B cell (primary cell): ENCODE results near the gene JADE1. TPM values are rescaled to one million over a fixed set of nuclear protein-coding genes. Genes with fewer than 3 reads are reported as not detected.

Source experiments
- ATAC-seq: fragments of 200-7000 bp; cut with Tn5 transposase; one replicate; pipeline ENCODE4 v1.10.0; 2021; ENCODE audit warnings: low read depth, mild to moderate bottlenecking, moderate number of reproducible peaks, moderate library complexity
- CTCF ChIA-PET: fragments of 350-600 bp; sonication (Branson Sonifier 250); formaldehyde crosslinking; loops from one replicate; lab custom pipeline; 2021; ENCODE audit warnings: antibody characterized with exemption, inconsistent platforms; lab: Charles Lee
- POLR2A ChIA-PET: fragments of 350-600 bp; sonication (Branson Sonifier 250); formaldehyde crosslinking; loops from one replicate; lab custom pipeline; 2021; ENCODE audit warnings: antibody characterized with exemption; lab: Charles Lee
- DNase-seq: peaks from one replicate; pipeline ENCODE4 v3.0.0; 2013
- H2AFZ ChIP-seq: 2 replicates; pipeline ENCODE4 v1.6.1; 2012; ENCODE audit warnings: mild to moderate bottlenecking, low read depth, low read length; ENCODE audit not compliant: insufficient read depth, poor library complexity, severe bottlenecking
- H3K27ac ChIP-seq, 2 donors: 1 replicate in 1 of 2; 2 replicates in 1 of 2; pipeline ENCODE4 v1.5.1; 2012 to 2013; ENCODE audit warnings: low read length in 2 of 2, mild to moderate bottlenecking in 2 of 2, moderate library complexity in 1 of 2
- H3K27me3 ChIP-seq, 4 experiments: fragments of 200-600 bp in 1 of 4; sonication (generic) in 1 of 4; replicated peaks in 1 of 4; 1 replicate in 2 of 4; 2 replicates in 2 of 4; pipeline versions ENCODE4 v1.6.1 to v1.7.0; 2013 to 2016; ENCODE audit warnings: low read length in 3 of 4, mild to moderate bottlenecking in 2 of 4, mixed read lengths in 1 of 4, moderate library complexity in 1 of 4; ENCODE audit not compliant: insufficient read depth in 4 of 4, control insufficient read depth in 3 of 4; ENCODE audit errors: control extremely low read depth in 1 of 4
- H3K36me3 ChIP-seq, 2 experiments: replicated peaks in 1 of 2; 1 replicate in 1 of 2; 2 replicates in 1 of 2; pipeline versions ENCODE4 v1.6.1 to v1.7.1; 2013; ENCODE audit warnings: low read length in 1 of 2; ENCODE audit not compliant: insufficient read depth in 2 of 2, control insufficient read depth in 1 of 2; ENCODE audit errors: control extremely low read depth in 1 of 2, extremely low read depth in 1 of 2
- H3K4me1 ChIP-seq, 2 donors: fragments of 200-600 bp in 1 of 2; sonication (generic) in 1 of 2; 1 replicate in 1 of 2; 2 replicates in 1 of 2; pipeline versions ENCODE4 v1.5.1 to v1.6.1; 2013 to 2017; ENCODE audit warnings: low read length in 2 of 2; ENCODE audit not compliant: control insufficient read depth in 2 of 2, insufficient read depth in 2 of 2
- H3K4me2 ChIP-seq: replicated peaks from 2 replicates; pipeline ENCODE3; 2012; ENCODE audit warnings: mild to moderate bottlenecking, low read depth, low read length; ENCODE audit not compliant: poor library complexity, severe bottlenecking
- H3K4me3 ChIP-seq, 5 experiments: fragments of 200-600 bp in 1 of 5; sonication (generic) in 1 of 5; 1 replicate in 3 of 5; 2 replicates in 2 of 5; pipeline versions ENCODE4 v1.5.1 to v1.7.0; 2011 to 2016; ENCODE audit warnings: low read length in 4 of 5, mild to moderate bottlenecking in 4 of 5, low read depth in 2 of 5, control low read depth in 1 of 5, moderate library complexity in 1 of 5; ENCODE audit not compliant: insufficient read depth in 1 of 5; ENCODE audit errors: control extremely low read depth in 1 of 5, extremely low read depth in 1 of 5
- H3K79me2 ChIP-seq: fragments of 200-600 bp; sonication (generic); one replicate; pipeline ENCODE4 v1.6.0; 2016; ENCODE audit warnings: low read length; ENCODE audit not compliant: control insufficient read depth, insufficient read depth
- H3K9ac ChIP-seq: fragments of 200-600 bp; sonication (generic); 2 replicates; pipeline ENCODE4 v1.6.1; 2017; ENCODE audit warnings: mild to moderate bottlenecking, low read length, moderate library complexity
- H3K9me3 ChIP-seq, 3 donors: one replicate each; pipeline versions ENCODE4 v1.6.1 to v1.7.1; 2013; ENCODE audit warnings: low read length in 2 of 3; ENCODE audit not compliant: control insufficient read depth in 2 of 3, insufficient read depth in 1 of 3; ENCODE audit errors: control extremely low read depth in 1 of 3
- H4K20me1 ChIP-seq: 2 replicates; pipeline ENCODE4 v1.6.0; 2012; ENCODE audit warnings: mild to moderate bottlenecking, low read length; ENCODE audit not compliant: insufficient read depth, control insufficient read depth, poor library complexity, severe bottlenecking
- H3K27ac Mint-ChIP-seq: one replicate; pipeline ENCODE4 v1.8.0; 2021; ENCODE audit warnings: mixed read lengths
- H3K27me3 Mint-ChIP-seq: one replicate; pipeline ENCODE4 v1.8.0; 2021; ENCODE audit warnings: mixed read lengths
- H3K4me1 Mint-ChIP-seq: one replicate; pipeline ENCODE4 v1.8.0; 2021; ENCODE audit warnings: mixed read lengths
- H3K4me3 Mint-ChIP-seq: one replicate; pipeline ENCODE4 v1.8.0; 2021; ENCODE audit warnings: mixed read lengths
- H3K9me3 Mint-ChIP-seq: one replicate; pipeline ENCODE4 v1.8.0; 2022; ENCODE audit warnings: mixed read lengths; ENCODE audit not compliant: insufficient read depth
- CTCF ChIP-seq: fragments of 200-600 bp; IDR thresholded peaks from one replicate; pipeline ENCODE4 v1.8.0; 2022; ENCODE audit warnings: antibody characterized with exemption, mild to moderate bottlenecking
- EZH2 ChIP-seq: IDR thresholded peaks from 2 replicates; pipeline ENCODE4 v1.6.1; 2012; ENCODE audit warnings: borderline replicate concordance, low read depth, mild to moderate bottlenecking, moderate library complexity, low read length; ENCODE audit not compliant: insufficient read depth, poor library complexity, severe bottlenecking
- WGBS: methylation state at CpG from one replicate; pipeline ENCODE4 v1.1.5; 2013; ENCODE audit warnings: missing lambda C conversion rate; ENCODE audit not compliant: insufficient coverage; 5-methylcytosine and 5-hydroxymethylcytosine counted together
- intact Hi-C: fragments of 100-400 bp; cut with micrococcal nuclease; formaldehyde crosslinking; loops from one replicate; pipeline ENCODE4 v1.10.0; 2022
- polyA plus RNA-seq: library from polyadenylated mRNA; depleted of rRNA; stranded (reverse); fragments of >200 nt; gene quantifications from 2 replicates; pipeline ENCODE4 v1.2.3, GENCODE V29; 2012
- total RNA-seq, 2 donors: library from RNA; stranded (reverse); fragments of 120-200 nt in 1 of 2; gene quantifications; 1 replicate in 1 of 2; 2 replicates in 1 of 2; pipeline versions ENCODE4 v1.2.3 to v1.2.4, GENCODE V29; 2013 to 2022

The JADE1 gene
- total and polyA plus RNA-seq, 2 donors (not counting 1 experiment from before 2014, with no cell fraction given) = 13.8 to 42.4 TPM

- Mint-ChIP-seq H3K4me3 (no peak overlapping the region), H3K27ac (no peak overlapping the region), H3K4me1 (peaks cover 20% of the 10 kb centered on the region), H3K27me3 (no peaks in the 10 kb centered on the region), H3K9me3 (no peaks in the 10 kb centered on the region)
- peaks cover 19 to 20% of the 10 kb centered on the region in 2 donors for H3K4me1 ChIP-seq
- TF ChIP-seq CTCF (no peak), EZH2 (no peak)
- no peaks in the 10 kb centered on the region for H3K27me3 ChIP-seq
- no CpG with 5 or more reads among the region's 1 CpG for WGBS
- no peaks in the 10 kb centered on the region for H4K20me1 ChIP-seq
- no peak overlapping the region for H3K9ac ChIP-seq
- no peak overlapping the region for H2AFZ ChIP-seq
- CTCF ChIA-PET = no interaction called here
- no peak overlapping the region for H3K4me2 ChIP-seq
- H3K79me2 ChIP-seq = no peaks in the 10 kb centered on the region
- intact Hi-C loops = no loop called here
- no peaks in the 10 kb centered on the region for H3K36me3 ChIP-seq
- H3K4me3 ChIP-seq = no peak overlapping the region
- POLR2A ChIA-PET = no interaction called here
- no peaks in the 10 kb centered on the region for H3K9me3 ChIP-seq
- ATAC-seq = no peak
- H3K27ac ChIP-seq = no peak overlapping the region
- DNase-seq = no peak
Observed at GRCh38 chr4:128913228-128913627, 103.7 kb downstream of the JADE1 start.

- H3K27ac Mint-ChIP-seq = no peak overlapping the region
- Histone ChIP-seq H3K27ac (no peak overlapping the region), H3K4me3 (no peak overlapping the region), H3K9me3 (no peaks in the 10 kb centered on the region), H3K4me1 (peaks cover 20 to 22% of the 10 kb centered on the region in 2 donors), H4K20me1 (no peaks in the 10 kb centered on the region), H3K36me3 (no peaks in the 10 kb centered on the region), H2AFZ (no peak overlapping the region), H3K79me2 (no peaks in the 10 kb centered on the region), H3K4me2 (no peak overlapping the region), H3K27me3 (no peaks in the 10 kb centered on the region), H3K9ac (no peak overlapping the region)
- TF ChIP-seq EZH2 (no peak), CTCF (no peak)
- H3K9me3 Mint-ChIP-seq = no peaks in the 10 kb centered on the region
- no peak overlapping the region for H3K4me3 Mint-ChIP-seq
- no peaks in the 10 kb centered on the region for H3K27me3 Mint-ChIP-seq
- ATAC-seq (no peak), DNase-seq (no peak)
- ChIA-PET CTCF (no interaction called here), POLR2A (no interaction called here)
- H3K4me1 Mint-ChIP-seq = peaks cover 28% of the 10 kb centered on the region
- intact Hi-C loops = loop anchor here (5.0 kb wide), 1 partner anchor 177 kb away; the partner anchor contains the start of gene SCLT1
Observed at GRCh38 chr4:128915544-128915943, 106.0 kb downstream of the JADE1 start.
